ENCODE data around the gene PRDM13. TPM values are rescaled to one million over a fixed set of nuclear protein-coding genes. Genes with fewer than 3 reads are reported as not detected.

The PRDM13 gene
- total and polyA plus RNA-seq, 2 experiments from 2014 or later, result 0.08 to 0.10 TPM

GRCh38 chr6:99609905-99610489 lies 3.4 kb downstream of the PRDM13 start (continued):
- TF ChIP-seq ZNF462 (CRISPR knock-in tag; IDR thresholded peaks at IDR 0.05) (no peak), EZH2 (IDR thresholded peaks at IDR 0.05; ENCODE audit: low read depth, unreplicated experiment) (no peak), REST (IDR thresholded peaks at IDR 0.05; ENCODE audit: unreplicated experiment) (no peak), ETS1 (IDR thresholded peaks at IDR 0.05) (no peak), NANOG (IDR thresholded peaks at IDR 0.05; ENCODE audit: borderline replicate concordance) (no peak)
